Transverse colon (tissue), 4 donors: Measurements from ENCODE around the gene RFPL1.

ENCODE experiments used
- CTCF ChIP-seq, 5 experiments: fragments of 200-600 bp in 3 of 5; fragments of 450-650 bp in 2 of 5; sonication (generic) in 3 of 5; IDR thresholded peaks; 1 replicate in 2 of 5; 2 replicates in 3 of 5; pipeline ENCODE4 v1.5.1; 2016 to 2017; ENCODE audit warnings: antibody characterized with exemption in 5 of 5, inconsistent platforms in 3 of 5, mild to moderate bottlenecking in 2 of 5, moderate library complexity in 1 of 5
- EP300 ChIP-seq: sonication (generic); formaldehyde crosslinking; IDR thresholded peaks from one replicate; pipeline ENCODE4 v1.6.1; 2017; ENCODE audit warnings: antibody characterized with exemption, low read depth
- POLR2A ChIP-seq: fragments of 450-650 bp; IDR thresholded peaks from one replicate; pipeline ENCODE4 v1.6.1; 2016; ENCODE audit warnings: antibody characterized with exemption, mild to moderate bottlenecking, moderate library complexity
- POLR2AphosphoS5 ChIP-seq, 3 donors: sonication (generic); formaldehyde crosslinking; IDR thresholded peaks; one replicate each; pipeline ENCODE4 v1.6.1; 2016; ENCODE audit warnings: antibody characterized with exemption in 3 of 3

- no peak for TF ChIP-seq POLR2AphosphoS5 (IDR thresholded peaks at IDR 0.05)
- no peak for TF ChIP-seq CTCF (IDR thresholded peaks at IDR 0.05)
- TF ChIP-seq POLR2A = no peak
- TF ChIP-seq EP300 = no peak
Observed at GRCh38 chr22:29463629-29464028, 25.2 kb downstream of the RFPL1 start.
